HUES64 (cell line): ENCODE measurements around the gene GABRR1.

Experiments
- H3K27ac ChIP-seq: 2 replicates; pipeline ENCODE4 v1.7.0; 2013; ENCODE audit warnings: low read depth, low read length, inconsistent platforms
- H3K27me3 ChIP-seq: 2 replicates; pipeline ENCODE4 v1.6.1; 2013; ENCODE audit warnings: mild to moderate bottlenecking, low read length; ENCODE audit not compliant: insufficient read depth
- H3K36me3 ChIP-seq: 2 replicates; pipeline ENCODE4 v1.6.1; 2013; ENCODE audit warnings: mild to moderate bottlenecking, low read length; ENCODE audit not compliant: insufficient read depth
- H3K4me1 ChIP-seq: 2 replicates; pipeline ENCODE4 v1.6.1; 2013; ENCODE audit warnings: mild to moderate bottlenecking, low read length, moderate library complexity; ENCODE audit not compliant: insufficient read depth
- H3K4me3 ChIP-seq: 2 replicates; pipeline ENCODE4 v1.5.1; 2013; ENCODE audit warnings: mild to moderate bottlenecking, low read length, moderate library complexity
- H3K9ac ChIP-seq: 2 replicates; pipeline ENCODE4 v1.6.1; 2013; ENCODE audit warnings: mild to moderate bottlenecking, low read depth, low read length
- H3K9me3 ChIP-seq: 2 replicates; pipeline ENCODE4 v1.6.1; 2013; ENCODE audit warnings: low read depth, low read length; ENCODE audit not compliant: insufficient read depth
- WGBS: fragments of 150-250, 120-280 bp; methylation state at CpG from one replicate; pipeline ENCODE4 v1.1.7; 2013; ENCODE audit warnings: missing lambda C conversion rate; 5-methylcytosine and 5-hydroxymethylcytosine counted together

GABRR1 gene

GRCh38 chr6:89160331-89161092 is 56.6 kb downstream of the GABRR1 start:
- no peak overlapping the region for H3K9ac ChIP-seq
- H3K4me3 ChIP-seq, result no peak overlapping the region
- no peak overlapping the region for H3K27ac ChIP-seq
- H3K27me3 ChIP-seq, result no peaks in the 10 kb centered on the region
- H3K36me3 ChIP-seq, result peaks cover 13% of the 10 kb centered on the region; the same call in 1 of the 2 replicates
- no peaks in the 10 kb centered on the region; the same call in 1 of the 2 replicates for H3K4me1 ChIP-seq
- WGBS, result 93% methylated on average over 3 of the region's 4 CpGs
- H3K9me3 ChIP-seq, result no peaks in the 10 kb centered on the region

- peaks cover 5% of the 10 kb centered on the region; the same call in 1 of the 2 replicates for H3K36me3 ChIP-seq
- H3K9ac ChIP-seq, result no peak overlapping the region
- no peaks in the 10 kb centered on the region for H3K4me1 ChIP-seq
- WGBS, result no CpG with 5 or more reads among the region's 1 CpG
- H3K27ac ChIP-seq, result no peak overlapping the region
- no peaks in the 10 kb centered on the region for H3K9me3 ChIP-seq
- H3K4me3 ChIP-seq, result no peak overlapping the region
- no peaks in the 10 kb centered on the region for H3K27me3 ChIP-seq
These were observed 63.0 kb downstream of the GABRR1 start for GRCh38 chr6:89154131-89154530.

GRCh38 chr6:89148016-89148750 is 69.0 kb downstream of the GABRR1 start:
- H3K9ac ChIP-seq, result no peak overlapping the region
- H3K9me3 ChIP-seq, result no peaks in the 10 kb centered on the region
- peaks cover 8% of the 10 kb centered on the region; the same call in 1 of the 2 replicates for H3K4me1 ChIP-seq
- WGBS, result 89% methylated on average over 17 of the region's 17 CpGs
- peaks cover 46% of the 10 kb centered on the region for H3K27me3 ChIP-seq
- H3K36me3 ChIP-seq, result peaks cover 3% of the 10 kb centered on the region; the same call in 1 of the 2 replicates
- H3K4me3 ChIP-seq, result no peak overlapping the region
- H3K27ac ChIP-seq, result no peak overlapping the region

- 14% methylated on average over 25 of the region's 26 CpGs for WGBS
- H3K36me3 ChIP-seq, result no peaks in the 10 kb centered on the region
- peak overlapping the region; percentile 79 for H3K9ac ChIP-seq
- H3K27ac ChIP-seq, result no peak overlapping the region
- H3K27me3 ChIP-seq, result peaks cover 49% of the 10 kb centered on the region
- H3K4me3 ChIP-seq, result peak overlapping the region; percentile 65
- H3K9me3 ChIP-seq, result no peaks in the 10 kb centered on the region
- H3K4me1 ChIP-seq, result peaks cover 8% of the 10 kb centered on the region; the same call in 1 of the 2 replicates
These were observed 70.1 kb downstream of the GABRR1 start for GRCh38 chr6:89146718-89147700.

GRCh38 chr6:89145956-89146717 is 71.0 kb downstream of the GABRR1 start, which contains the start of gene PM20D2:
Gene PM20D2, plus strand, starts transcription at chr6:89146055. Its CDS starts 90 bp downstream, at chr6:89146145.
- Histone ChIP-seq H3K36me3 (no peaks in the 10 kb centered on the region), H3K4me3 (peak within 1 kb of the TSS; percentile 65), H3K4me1 (peaks cover 8% of the 10 kb centered on the region; the same call in 1 of the 2 replicates), H3K27me3 (peaks cover 50% of the 10 kb centered on the region), H3K9me3 (no peaks in the 10 kb centered on the region), H3K9ac (peak within 1 kb of the TSS; percentile 79), H3K27ac (no peak within 1 kb of the TSS)
- under 1% methylated on average over 102 of the region's 102 CpGs for WGBS

- Histone ChIP-seq H3K9me3 (no peaks in the 10 kb centered on the region), H3K4me1 (peaks cover 8% of the 10 kb centered on the region; the same call in 1 of the 2 replicates), H3K9ac (peak overlapping the region; percentile 79), H3K27me3 (peaks cover 58% of the 10 kb centered on the region), H3K36me3 (no peaks in the 10 kb centered on the region), H3K4me3 (peak overlapping the region; percentile 65), H3K27ac (no peak overlapping the region)
- WGBS, result 24% methylated on average over 17 of the region's 17 CpGs
These were observed 71.8 kb downstream of the GABRR1 start for GRCh38 chr6:89145091-89145955.

GRCh38 chr6:89144354-89144906 is 72.7 kb downstream of the GABRR1 start:
- Histone ChIP-seq H3K9ac (no peak overlapping the region), H3K4me3 (no peak overlapping the region)

GRCh38 chr6:89140347-89141156 is 76.6 kb downstream of the GABRR1 start:
- H3K9me3 ChIP-seq, result no peaks in the 10 kb centered on the region
- H3K27me3 ChIP-seq, result peaks cover 65% of the 10 kb centered on the region
- 84% methylated on average over 6 of the region's 7 CpGs for WGBS
- no peak overlapping the region for H3K9ac ChIP-seq
- H3K27ac ChIP-seq, result no peak overlapping the region
- no peaks in the 10 kb centered on the region for H3K36me3 ChIP-seq
- H3K4me1 ChIP-seq, result no peaks in the 10 kb centered on the region
- H3K4me3 ChIP-seq, result no peak overlapping the region

More at GRCh38 chr6:89144354-89144906, 72.7 kb downstream of the GABRR1 start:
- Histone ChIP-seq H3K4me1 (peaks cover 8% of the 10 kb centered on the region; the same call in 1 of the 2 replicates), H3K27me3 (peaks cover 65% of the 10 kb centered on the region), H3K9me3 (no peaks in the 10 kb centered on the region), H3K27ac (no peak overlapping the region), H3K36me3 (no peaks in the 10 kb centered on the region)
- WGBS, result 86% methylated on average over 2 of the region's 2 CpGs
